Lung (tissue), 12 donors: ENCODE results near the gene MBL2. TPM values are rescaled to one million over a fixed set of nuclear protein-coding genes. Genes with fewer than 3 reads are reported as not detected.

Source experiments
- ATAC-seq: fragments of 200-7000 bp; cut with Tn5 transposase; one replicate; pipeline ENCODE4 v1.9.1; 2020; ENCODE audit warnings: moderate number of reproducible peaks; ENCODE audit not compliant: insufficient read depth, low FRiP score
- DNase-seq, 3 donors: peaks; one replicate each; pipeline ENCODE4 v3.0.0-alpha.2; 2013 to 2017
- H3K27ac ChIP-seq, 2 donors: one replicate each; pipeline ENCODE4 v1.5.1; 2013; ENCODE audit warnings: mild to moderate bottlenecking in 2 of 2, moderate library complexity in 2 of 2, control low read depth in 1 of 2, inconsistent platforms in 1 of 2, low read depth in 1 of 2, low read length in 1 of 2
- H3K27me3 ChIP-seq, 3 donors: one replicate each; pipeline ENCODE4 v1.5.1; 2013; ENCODE audit warnings: low read length in 2 of 3; ENCODE audit not compliant: control insufficient read depth in 3 of 3, insufficient read depth in 3 of 3
- H3K36me3 ChIP-seq, 4 donors: one replicate each; pipeline ENCODE4 v1.5.1; 2013; ENCODE audit warnings: low read length in 4 of 4, mild to moderate bottlenecking in 1 of 4, moderate library complexity in 1 of 4; ENCODE audit not compliant: control insufficient read depth in 4 of 4, insufficient read depth in 4 of 4
- H3K4me1 ChIP-seq, 5 donors: one replicate each; pipeline ENCODE4 v1.5.1; 2013; ENCODE audit warnings: low read length in 5 of 5, mild to moderate bottlenecking in 2 of 5, moderate library complexity in 1 of 5; ENCODE audit not compliant: control insufficient read depth in 5 of 5, insufficient read depth in 5 of 5
- H3K4me3 ChIP-seq: one replicate; pipeline ENCODE4 v1.5.1; 2013; ENCODE audit warnings: mild to moderate bottlenecking, control low read depth, moderate library complexity
- H3K9ac ChIP-seq, 2 donors: one replicate each; pipeline ENCODE4 v1.5.1; 2013; ENCODE audit warnings: low read length in 2 of 2, control low read depth in 1 of 2; ENCODE audit not compliant: insufficient read depth in 1 of 2
- H3K9me3 ChIP-seq, 4 donors: one replicate each; pipeline ENCODE4 v1.5.1; 2013; ENCODE audit warnings: low read length in 3 of 4, mild to moderate bottlenecking in 1 of 4, moderate library complexity in 1 of 4; ENCODE audit not compliant: control insufficient read depth in 4 of 4, insufficient read depth in 3 of 4
- WGBS, 2 donors: extraction: QIAGEN DNeasy Blood & Tissue Kit; methylation state at CpG; one replicate each; pipeline ENCODE4 v1.1.7; 2013; 5-methylcytosine and 5-hydroxymethylcytosine counted together
- polyA plus RNA-seq, 2 donors: library from polyadenylated mRNA; stranded (reverse); fragments of 200-250 nt; gene quantifications; one replicate each; pipeline ENCODE4 v1.2.1, GENCODE V29; 2013
- total RNA-seq, 2 donors: library from RNA; depleted of rRNA in 1 of 2; stranded (reverse); fragments of >200 nt in 1 of 2; gene quantifications; one replicate each; pipeline ENCODE4 v1.2.1, GENCODE V29; 2014 to 2021
- TF ChIP-seq, protein P1 (sequence below): IDR thresholded peaks from 2 replicates; pipeline ENCODE4 v1.5.1; 2012; ENCODE audit warnings: mild to moderate bottlenecking; ENCODE audit errors: control extremely low read depth, extremely low read depth
- donor health status: control.
- donor health status: control.
- donor health status: Bipolar disorder and iron deficiency.
- donor health status: healthy.
- donor health status: DM: yes; HTN: yes; CAD: no.

Gene MBL2
- total and polyA plus RNA-seq, 4 donors = 0.06 TPM; not detected in 3

GRCh38 chr10:52776471-52776903 lies 3.9 kb upstream of the MBL2 start:
- H3K27me3 ChIP-seq = peaks cover 0 to 10% (median 0%) of the 10 kb centered on the region in 3 donors
- no peak for ATAC-seq
- DNase-seq = no peak

DNA sequence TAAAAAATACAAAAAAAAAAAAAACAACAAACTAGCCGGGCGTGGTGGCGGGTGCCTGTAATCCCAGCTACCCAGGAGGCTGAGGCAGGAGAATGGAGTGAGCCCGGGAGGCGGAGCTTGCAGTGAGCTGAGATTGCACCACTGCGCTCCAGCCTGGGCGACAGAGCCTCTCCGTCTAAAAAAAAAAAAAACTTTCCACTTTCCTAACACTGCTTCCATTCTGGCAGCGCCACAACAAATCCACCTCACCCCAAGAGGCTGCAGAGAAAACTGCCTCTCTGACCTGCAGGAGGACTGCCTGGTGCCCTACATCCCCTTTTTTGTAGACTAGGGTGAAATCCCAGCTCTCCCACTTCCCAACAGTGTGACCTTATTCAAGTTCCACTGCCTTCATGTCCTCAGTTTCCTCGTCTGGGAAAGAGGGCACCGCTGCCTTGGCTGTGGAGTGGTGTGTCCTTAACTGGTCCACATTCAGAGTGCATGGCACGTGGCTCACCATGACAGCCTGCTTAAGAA lies 2.6 kb upstream of the MBL2 start:
- DNase-seq = no peak
- ATAC-seq = no peak
- no peak overlapping the region for H3K4me3 ChIP-seq
- peaks cover 0 to 10% (median 0%) of the 10 kb centered on the region in 3 donors for H3K27me3 ChIP-seq
- no peaks in the 10 kb centered on the region for H3K9me3 ChIP-seq
- no peak overlapping the region for H3K27ac ChIP-seq
- H3K9ac ChIP-seq = no peak overlapping the region
- TF ChIP-seq, protein P1, sequence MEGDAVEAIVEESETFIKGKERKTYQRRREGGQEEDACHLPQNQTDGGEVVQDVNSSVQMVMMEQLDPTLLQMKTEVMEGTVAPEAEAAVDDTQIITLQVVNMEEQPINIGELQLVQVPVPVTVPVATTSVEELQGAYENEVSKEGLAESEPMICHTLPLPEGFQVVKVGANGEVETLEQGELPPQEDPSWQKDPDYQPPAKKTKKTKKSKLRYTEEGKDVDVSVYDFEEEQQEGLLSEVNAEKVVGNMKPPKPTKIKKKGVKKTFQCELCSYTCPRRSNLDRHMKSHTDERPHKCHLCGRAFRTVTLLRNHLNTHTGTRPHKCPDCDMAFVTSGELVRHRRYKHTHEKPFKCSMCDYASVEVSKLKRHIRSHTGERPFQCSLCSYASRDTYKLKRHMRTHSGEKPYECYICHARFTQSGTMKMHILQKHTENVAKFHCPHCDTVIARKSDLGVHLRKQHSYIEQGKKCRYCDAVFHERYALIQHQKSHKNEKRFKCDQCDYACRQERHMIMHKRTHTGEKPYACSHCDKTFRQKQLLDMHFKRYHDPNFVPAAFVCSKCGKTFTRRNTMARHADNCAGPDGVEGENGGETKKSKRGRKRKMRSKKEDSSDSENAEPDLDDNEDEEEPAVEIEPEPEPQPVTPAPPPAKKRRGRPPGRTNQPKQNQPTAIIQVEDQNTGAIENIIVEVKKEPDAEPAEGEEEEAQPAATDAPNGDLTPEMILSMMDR = no peak
- H3K4me1 ChIP-seq = no peaks in the 10 kb centered on the region
- WGBS, 2 donors = 89 to 94% methylated on average over 9 to 12 of the region's 12 CpGs
- no peaks in the 10 kb centered on the region for H3K36me3 ChIP-seq

More at GRCh38 chr10:52776471-52776903, 3.9 kb upstream of the MBL2 start:
- Histone ChIP-seq H3K36me3 (no peaks in the 10 kb centered on the region), H3K9me3 (no peaks in the 10 kb centered on the region), H3K27ac (no peak overlapping the region), H3K4me1 (no peaks in the 10 kb centered on the region), H3K9ac (no peak overlapping the region), H3K4me3 (no peak overlapping the region)
- WGBS, 2 donors = 0% methylated on average over 1 of the region's 1 CpG
- TF ChIP-seq, protein P1 = no peak

DNA sequence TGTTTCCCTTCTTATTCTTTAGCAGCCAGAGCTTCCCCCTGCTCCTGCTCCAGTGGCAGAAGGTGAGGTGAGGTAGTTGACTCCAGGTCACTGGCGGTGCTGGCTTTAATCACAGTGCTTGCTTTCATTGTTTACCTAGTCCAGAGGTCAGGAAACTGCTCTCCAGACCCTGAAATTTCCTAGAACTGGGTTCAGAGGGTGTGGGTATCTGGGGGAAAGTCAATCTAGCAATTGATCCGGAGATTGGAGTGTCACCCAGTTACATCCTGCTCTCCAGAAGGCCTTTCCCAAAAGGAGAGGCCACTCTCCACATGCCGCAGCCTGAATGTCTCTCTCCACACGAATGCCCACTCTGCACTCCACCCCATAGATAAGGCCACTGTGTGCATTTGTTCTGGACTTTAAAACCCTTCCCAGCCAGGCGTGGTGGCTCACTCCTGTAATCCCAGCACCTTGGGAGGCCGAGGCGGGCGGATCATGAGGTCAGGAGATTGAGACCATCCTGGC lies 2.1 kb upstream of the MBL2 start:
- DNase-seq (no peak), ATAC-seq (no peak)
- Histone ChIP-seq H3K27ac (no peak overlapping the region), H3K27me3 (peaks cover 0 to 10% (median 0%) of the 10 kb centered on the region in 3 donors), H3K4me3 (no peak overlapping the region), H3K36me3 (no peaks in the 10 kb centered on the region), H3K9ac (no peak overlapping the region), H3K4me1 (no peaks in the 10 kb centered on the region), H3K9me3 (no peaks in the 10 kb centered on the region)
- WGBS, 2 donors = 89 to 90% methylated on average over 8 of the region's 8 CpGs
- TF ChIP-seq, protein P1 = no peak

DNA sequence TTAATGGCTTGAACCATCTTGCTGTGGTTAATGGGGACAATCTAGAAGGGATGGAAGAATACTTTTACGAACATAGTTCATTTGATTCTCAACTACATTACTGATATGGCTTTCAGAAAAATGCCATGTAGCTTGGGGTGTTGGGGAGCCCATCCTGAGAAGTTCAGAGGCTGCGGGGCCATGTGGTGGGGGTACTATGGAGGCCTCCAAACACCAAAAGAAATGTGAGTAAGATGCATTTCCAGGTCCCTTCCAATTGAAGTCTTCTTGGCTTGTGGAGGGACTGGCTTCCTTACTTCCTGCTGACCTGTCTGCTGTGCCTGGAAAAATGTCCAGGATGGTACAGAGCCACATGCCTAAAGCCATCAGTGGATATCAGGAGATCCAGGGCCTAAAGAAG lies 1.6 kb upstream of the MBL2 start:
- Histone ChIP-seq H3K4me1 (no peaks in the 10 kb centered on the region), H3K27me3 (peaks cover 0 to 10% (median 0%) of the 10 kb centered on the region in 3 donors), H3K9ac (no peak overlapping the region), H3K36me3 (no peaks in the 10 kb centered on the region), H3K4me3 (no peak overlapping the region), H3K27ac (no peak overlapping the region), H3K9me3 (no peaks in the 10 kb centered on the region)
- TF ChIP-seq, protein P1 = no peak
- DNase-seq (no peak), ATAC-seq (no peak)
- 95 to 96% methylated on average over 2 of the region's 2 CpGs for WGBS, 2 donors
